NCI-H1436 (cell line): ENCODE measurements around the gene KRT3.
"Not testable (repeated sequence)": the region's sequence is repeated elsewhere in the genome, so short reads cannot be mapped to it uniquely, and the experiment has no call there.

Experiments
- DNase-seq: peaks from one replicate; lab custom pipeline; 2025; lab: John Stamatoyannopoulos, UW

KRT3 gene

GRCh38 chr12:52798003-52798670 lies 2.2 kb upstream of the KRT3 start:
- DNase-seq: no peak

GRCh38 chr12:52797529-52797894 lies 1.6 kb upstream of the KRT3 start:
- DNase-seq: no peak

DNA sequence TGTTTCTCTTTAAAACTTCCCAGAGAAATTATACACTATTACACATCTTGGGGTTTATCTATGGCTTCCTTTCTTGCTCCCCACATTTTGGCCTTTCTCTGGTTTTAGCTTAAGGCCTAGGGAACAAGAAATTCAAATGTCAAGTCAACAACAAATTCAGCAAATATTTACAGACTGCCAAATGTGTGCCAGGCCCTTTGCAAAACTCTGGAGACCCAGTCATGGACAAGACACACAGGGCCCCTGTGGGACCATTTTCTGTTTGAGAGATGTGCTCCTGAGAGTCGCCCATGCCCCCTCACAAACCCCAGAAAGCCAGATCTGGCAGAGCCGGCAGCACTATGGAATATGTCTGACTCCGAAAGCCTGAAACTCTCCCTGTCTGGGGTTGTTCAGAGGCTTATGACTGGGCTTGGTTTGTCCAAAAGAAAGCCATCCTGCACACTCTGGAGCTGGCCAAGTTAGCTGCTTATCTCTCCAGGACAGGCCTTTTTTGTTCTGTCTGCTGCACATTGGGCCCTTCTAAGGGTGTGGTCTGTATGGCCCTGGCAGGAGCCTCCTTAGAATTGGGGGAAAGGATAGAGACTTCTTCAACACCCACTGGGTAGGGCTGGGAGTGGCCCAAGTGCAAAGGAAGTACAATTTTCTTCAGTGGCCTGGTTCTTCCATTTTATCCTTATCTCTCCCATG lies 1.1 kb upstream of the KRT3 start:
- DNase-seq: no peak

- no peak for DNase-seq
Observed at GRCh38 chr12:52796429-52796794, 495 bp upstream of the KRT3 start.

DNA sequence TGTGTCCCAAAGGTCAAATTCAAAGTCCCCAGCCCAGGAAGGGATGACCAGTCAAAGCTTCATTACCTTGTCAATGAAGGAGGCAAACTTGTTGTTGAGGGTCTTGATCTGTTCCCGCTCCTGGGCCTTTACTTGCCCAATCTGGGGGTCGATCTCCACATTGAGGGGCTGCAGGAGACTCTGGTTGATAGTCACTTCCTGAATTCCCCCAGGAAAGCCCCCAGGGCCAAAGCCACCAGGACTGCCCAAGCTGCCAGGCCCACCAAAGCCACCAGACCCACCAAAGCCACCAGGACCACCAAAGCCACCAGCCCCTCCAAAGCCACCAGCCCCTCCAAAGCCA lies 614 bp downstream of the KRT3 start:
- not testable (repeated sequence) for DNase-seq

DNA sequence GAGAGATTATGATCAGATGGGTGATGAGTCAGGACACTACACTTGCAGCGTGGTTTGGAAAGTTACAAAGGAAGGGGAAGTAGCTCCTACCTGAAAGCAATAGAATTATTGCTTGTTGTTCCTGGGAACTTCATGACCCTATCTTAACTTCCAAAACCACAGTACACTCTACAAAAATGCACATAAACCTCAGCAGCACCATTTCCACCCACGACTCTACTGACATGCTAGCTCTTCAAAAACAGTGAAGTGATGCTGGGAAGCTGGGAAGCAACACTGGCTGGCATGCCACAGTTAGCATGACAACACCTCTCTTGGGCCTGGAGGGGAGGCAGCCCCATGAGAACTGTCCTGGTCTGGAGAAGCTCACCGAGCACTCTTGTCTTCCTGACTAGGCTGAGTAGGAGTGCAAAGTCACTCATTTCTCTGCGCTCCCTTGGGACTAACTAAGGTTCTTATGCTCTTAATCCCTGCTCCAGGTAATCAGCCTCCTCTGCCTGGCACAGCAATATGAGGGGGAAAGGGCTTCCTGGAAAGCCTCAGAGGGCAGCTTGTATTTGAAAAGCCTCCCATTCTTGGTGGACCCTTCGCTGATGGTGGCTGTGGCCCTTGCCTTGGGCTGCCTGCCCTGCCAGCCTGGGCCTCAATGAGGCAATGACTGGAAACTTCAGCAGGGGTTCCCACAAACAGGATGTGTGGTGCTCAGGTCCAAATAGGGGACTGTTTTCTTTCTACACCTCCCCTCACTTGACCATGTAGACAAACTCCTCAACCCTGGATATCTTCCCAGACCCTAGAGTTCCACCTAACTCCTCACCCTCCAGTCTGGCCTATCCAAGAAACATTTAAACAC lies 1.2 kb downstream of the KRT3 start:
- no peak for DNase-seq

- no peak for DNase-seq
Observed at GRCh38 chr12:52792185-52793029, 3.5 kb downstream of the KRT3 start.

DNA sequence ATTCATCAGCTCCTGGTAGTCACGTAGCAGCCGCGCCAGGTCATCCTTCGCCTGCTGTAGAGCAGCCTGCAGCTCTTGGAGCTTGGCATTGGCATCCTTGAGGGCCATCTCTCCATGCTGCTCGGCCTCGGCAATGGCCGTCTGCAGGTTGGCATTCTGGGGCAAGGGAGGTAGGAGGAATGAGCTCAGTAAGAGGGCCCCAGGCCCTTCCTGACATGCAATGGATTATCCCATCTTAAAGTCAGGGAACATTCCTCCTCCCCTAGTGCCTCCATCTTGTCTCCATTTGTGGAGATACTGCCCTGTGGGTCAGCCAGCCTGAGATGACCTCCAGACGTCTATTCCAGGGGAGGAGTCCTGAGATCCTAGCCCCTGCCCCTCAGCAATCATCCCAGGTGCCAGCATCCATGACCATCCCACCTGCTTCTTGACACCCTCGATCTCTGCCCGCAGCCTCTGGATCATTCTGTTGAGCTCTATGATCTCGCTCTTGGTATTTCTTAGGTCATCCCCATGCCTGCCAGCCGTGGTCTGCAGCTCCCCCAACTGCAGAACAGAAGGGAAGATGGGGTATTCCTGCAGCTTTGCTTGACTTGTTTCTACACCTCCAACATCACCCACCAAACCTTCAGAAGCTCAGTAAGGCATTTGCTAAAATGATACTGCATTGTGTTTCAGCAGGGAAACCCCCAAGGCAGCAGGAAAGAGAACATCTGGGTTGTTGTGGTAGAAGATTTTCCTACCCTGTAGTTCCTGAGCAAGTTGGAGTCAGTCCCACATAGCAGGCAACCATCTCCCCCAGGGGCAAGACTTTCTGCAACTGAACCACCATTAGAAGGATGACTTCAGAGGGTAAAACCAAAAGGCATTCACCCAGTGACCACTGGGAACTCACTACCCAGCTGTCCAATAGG lies 4.4 kb downstream of the KRT3 start:
- DNase-seq: no peak

GRCh38 chr12:52790427-52791270 lies 5.3 kb downstream of the KRT3 start:
- DNase-seq: no peak

DNA sequence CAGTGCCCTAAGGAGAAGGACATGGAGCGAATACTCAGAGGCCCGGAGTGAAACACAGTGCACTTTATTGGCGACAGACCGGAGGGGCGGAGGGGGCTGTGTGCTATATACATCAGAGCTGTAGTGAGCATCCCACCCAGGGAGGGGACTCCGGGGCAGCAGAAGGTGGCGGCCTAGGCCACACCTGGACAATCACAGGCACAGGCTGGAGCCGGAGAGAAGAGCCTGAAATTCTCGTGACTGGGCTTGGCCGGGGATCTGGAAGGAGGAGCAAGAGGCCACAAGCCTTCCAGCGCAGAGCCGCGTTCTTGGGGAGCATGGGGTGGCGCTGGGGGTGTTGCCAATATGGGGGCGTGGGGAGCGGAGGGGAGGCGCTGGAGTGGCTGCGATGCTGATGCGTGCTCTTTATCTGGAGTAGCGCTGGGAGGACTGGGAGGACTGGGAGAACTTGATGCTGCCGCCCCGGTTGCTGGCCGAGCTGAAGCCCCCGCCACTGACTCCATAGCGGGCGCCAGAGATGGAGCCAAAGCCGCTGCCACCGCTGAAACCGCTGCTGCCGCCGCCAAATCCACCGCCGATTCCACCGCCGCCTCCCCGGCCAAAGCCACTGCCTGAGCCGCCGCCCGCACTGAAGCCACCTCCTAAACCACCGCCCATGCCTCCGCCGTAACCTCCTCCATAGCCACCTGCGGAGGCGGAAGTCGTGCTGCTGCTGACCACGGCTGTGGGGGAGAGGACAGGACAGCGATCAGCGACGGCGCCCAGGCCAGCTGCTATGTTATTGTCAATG lies 6.1 kb downstream of the KRT3 start:
- no peak for DNase-seq

DNA sequence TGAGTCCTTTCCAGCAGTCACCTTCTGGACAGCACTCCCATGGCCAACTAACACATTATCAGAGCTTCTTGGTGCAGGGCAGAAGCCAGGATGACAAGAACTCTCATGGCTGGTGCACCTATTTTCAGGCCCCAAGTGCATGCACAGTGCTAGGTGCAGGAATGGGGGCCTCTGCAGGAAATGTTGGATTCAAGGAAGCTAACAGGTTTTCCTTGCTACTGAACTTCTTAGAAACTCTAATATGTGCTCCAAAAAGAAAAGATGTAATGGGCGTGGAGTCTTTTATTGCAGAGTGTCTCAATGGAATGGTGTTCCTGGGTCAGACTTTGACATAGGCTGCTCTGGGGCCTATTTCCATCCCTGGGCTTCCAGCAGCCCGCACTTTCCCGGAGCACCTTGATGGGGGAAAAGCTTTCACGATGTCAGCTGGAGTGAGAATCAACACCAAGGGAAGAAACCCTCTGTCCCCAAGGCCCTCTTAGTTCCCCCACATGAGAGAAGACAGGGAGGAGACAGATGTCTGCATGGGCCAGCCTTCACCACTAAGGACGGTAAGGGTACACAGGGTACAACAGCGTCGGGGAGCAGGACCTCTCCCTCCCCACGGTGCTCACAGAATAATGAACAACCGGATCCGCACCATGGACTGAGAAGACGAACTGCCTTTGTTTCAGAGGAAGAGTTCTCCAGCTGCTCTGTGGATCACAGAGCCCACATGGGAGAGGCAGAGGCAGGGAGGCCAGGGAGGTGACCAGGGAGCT lies 6.9 kb downstream of the KRT3 start:
- no peak for DNase-seq

GRCh38 chr12:52788192-52788875 lies 7.6 kb downstream of the KRT3 start:
- DNase-seq: no peak

- no peak for DNase-seq
Observed at GRCh38 chr12:52787324-52788191, 8.4 kb downstream of the KRT3 start.

DNA sequence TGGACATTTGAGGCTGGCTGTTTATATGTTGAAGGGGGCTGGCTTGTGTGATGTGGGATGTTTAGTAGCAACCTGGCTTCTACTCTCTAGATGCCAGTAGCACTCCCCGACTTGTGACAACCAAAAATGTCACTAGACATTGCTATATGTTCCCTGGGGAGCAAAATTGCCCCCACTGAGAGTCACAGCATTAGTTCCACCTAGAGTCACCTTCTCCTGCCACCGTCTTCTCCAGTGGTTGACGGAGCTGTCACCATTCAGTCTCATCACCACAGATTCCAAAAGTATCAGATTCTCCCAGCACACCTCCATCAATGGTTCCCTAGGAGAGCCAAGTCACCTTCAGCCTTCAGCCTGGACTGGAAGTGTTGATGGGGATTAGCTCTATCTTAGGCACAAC lies 11.0 kb downstream of the KRT3 start:
- DNase-seq: no peak

DNA sequence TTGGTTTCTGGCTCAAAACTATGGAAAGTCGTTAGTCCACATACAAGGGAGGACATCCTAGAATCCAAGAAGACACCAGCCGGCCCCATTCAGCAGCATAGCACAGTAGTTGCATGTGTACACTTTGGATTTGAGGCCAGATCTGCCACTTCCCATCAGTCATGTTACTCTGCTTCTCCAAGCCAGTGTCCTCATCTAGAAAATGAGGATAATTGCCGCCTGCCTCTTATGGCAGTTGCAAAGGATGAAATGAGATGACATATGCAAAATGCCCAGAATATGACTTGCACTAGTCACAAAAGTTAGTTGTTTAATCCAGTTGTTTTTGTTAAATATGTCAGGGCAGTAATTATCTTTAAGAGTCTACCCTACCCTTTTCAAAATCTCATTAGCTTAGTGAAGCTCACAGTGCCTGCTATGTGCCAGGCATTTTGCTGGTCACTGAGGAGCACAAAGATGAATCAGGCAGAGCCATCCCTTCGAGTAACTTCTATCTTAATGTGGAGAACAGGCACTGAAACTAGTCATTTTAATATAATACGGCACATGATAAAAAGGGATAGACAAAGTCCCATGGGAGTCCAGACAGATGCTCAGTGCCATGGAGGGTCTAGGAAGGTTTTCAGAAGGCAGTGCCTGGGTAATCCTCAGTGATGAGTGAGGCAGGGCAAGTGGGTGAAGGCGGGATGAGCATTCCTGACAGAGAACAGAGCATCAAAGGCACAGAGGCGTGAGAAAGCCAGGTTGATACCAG lies 12.2 kb downstream of the KRT3 start:
- DNase-seq: no peak

DNA sequence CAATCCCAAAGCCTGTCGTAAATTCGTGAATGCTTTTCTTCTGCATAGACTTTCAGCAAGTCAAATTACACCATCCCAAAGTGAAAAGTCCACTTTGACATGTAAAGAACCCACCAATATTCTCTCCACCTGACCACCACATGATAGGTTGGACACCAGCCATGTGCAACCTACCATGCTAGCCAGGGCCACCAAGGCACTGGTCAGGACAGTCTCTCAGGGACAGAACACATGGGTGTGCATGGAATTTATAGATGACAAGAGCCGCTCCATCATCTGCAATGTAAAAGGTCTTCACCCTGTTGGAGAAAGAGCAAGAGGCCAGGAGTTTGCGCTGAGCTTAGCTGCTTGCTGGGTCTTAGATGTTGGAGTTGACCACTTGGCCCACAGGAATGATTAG lies 13.4 kb downstream of the KRT3 start:
- no peak for DNase-seq
